ENCODE measurements around the gene C1orf74. TPM values are rescaled to one million over a fixed set of nuclear protein-coding genes. Genes with fewer than 3 reads are reported as not detected.

The C1orf74 gene
- total and polyA plus RNA-seq, 2 donors (not counting 3 experiments of a cell fraction or from before 2014, with no cell fraction given) = 2.4 to 3.0 TPM

DNA sequence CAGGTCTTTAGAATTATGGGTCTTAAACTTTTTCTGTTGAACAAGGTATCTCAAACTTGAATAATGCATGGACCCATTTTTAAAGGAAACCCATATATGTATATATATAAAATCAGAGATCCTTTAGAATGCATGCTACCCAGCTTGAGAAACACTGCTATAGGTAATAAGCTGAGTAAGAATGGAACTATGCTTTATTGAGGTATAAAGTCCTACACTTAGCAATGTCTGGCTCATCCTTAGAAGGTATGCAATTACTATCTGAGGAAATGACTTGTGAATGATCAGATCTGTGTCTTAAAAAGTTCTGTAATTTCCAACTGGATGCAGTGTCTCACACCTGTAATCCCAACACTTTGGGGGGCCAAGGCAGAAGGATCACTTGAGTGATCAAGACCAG lies 17.3 kb downstream of the C1orf74 start:
- no peak overlapping the region for H2AFZ ChIP-seq (ENCODE audit: low read depth, low read length)
- intact Hi-C loops (cut with micrococcal nuclease) = no loop called here
- no peaks in the 10 kb centered on the region for H3K9me3 ChIP-seq (replicated peaks; ENCODE audit: control insufficient read depth, insufficient read depth, low read length)
- no peak for TF ChIP-seq JUN (IDR thresholded peaks at IDR 0.05; ENCODE audit: borderline replicate concordance, insufficient read depth, insufficient read length, low read depth)
- TF ChIP-seq, protein P1, sequence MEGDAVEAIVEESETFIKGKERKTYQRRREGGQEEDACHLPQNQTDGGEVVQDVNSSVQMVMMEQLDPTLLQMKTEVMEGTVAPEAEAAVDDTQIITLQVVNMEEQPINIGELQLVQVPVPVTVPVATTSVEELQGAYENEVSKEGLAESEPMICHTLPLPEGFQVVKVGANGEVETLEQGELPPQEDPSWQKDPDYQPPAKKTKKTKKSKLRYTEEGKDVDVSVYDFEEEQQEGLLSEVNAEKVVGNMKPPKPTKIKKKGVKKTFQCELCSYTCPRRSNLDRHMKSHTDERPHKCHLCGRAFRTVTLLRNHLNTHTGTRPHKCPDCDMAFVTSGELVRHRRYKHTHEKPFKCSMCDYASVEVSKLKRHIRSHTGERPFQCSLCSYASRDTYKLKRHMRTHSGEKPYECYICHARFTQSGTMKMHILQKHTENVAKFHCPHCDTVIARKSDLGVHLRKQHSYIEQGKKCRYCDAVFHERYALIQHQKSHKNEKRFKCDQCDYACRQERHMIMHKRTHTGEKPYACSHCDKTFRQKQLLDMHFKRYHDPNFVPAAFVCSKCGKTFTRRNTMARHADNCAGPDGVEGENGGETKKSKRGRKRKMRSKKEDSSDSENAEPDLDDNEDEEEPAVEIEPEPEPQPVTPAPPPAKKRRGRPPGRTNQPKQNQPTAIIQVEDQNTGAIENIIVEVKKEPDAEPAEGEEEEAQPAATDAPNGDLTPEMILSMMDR (IDR thresholded peaks at IDR 0.05; ENCODE audit: extremely low read depth in 1 of 2, insufficient read depth in 1 of 2, low read depth in 1 of 2, low read length in 2 of 2) = no peak
- H3K4me2 ChIP-seq (ENCODE audit: insufficient read depth, low read length) = no peak overlapping the region
- H3K79me2 ChIP-seq (ENCODE audit: control insufficient read depth, insufficient read depth, low read length) = no peaks in the 10 kb centered on the region
- peaks cover 18% of the 10 kb centered on the region for H3K4me1 ChIP-seq (ENCODE audit: control insufficient read depth, extremely low read depth, insufficient read depth, low read length)
- peaks cover 0 to 2% of the 10 kb centered on the region in 2 experiments for H3K27me3 ChIP-seq (ENCODE audit: control insufficient read depth in 2 of 2, insufficient read depth in 2 of 2, low read length in 2 of 2)
- dilution Hi-C loops (cut with MboI; ENCODE audit: extremely low pct_ligation_motif_present, low sequenced_read_pairs) = no loop called here
- ChIA-PET POLR2A (no interaction called here), CTCF (interaction anchor here (1.7 to 4.5 kb wide), 2 partner anchors 19 to 56 kb away, joined by 7 to 33 read pairs; no protein-coding TSS in a partner anchor)
- H3K4me3 ChIP-seq (replicated peaks in 1 of 3; ENCODE audit: insufficient read depth in 1 of 3, low read depth in 1 of 3, low read length in 3 of 3) = no peak overlapping the region
- BruUV-seq (replicated peaks) = no TSS peak
- DNase-seq (ENCODE audit: low read depth, low spot score) = no peak
- H3K36me3 ChIP-seq (ENCODE audit: control insufficient read depth in 2 of 2, extremely low read depth in 1 of 2, insufficient read depth in 2 of 2, low read length in 2 of 2) = no peaks in the 10 kb centered on the region
- H3K9ac ChIP-seq (replicated peaks; ENCODE audit: extremely low read depth, insufficient read depth, low read length) = no peak overlapping the region
- H4K20me1 ChIP-seq (replicated peaks; ENCODE audit: control insufficient read depth, extremely low read depth, insufficient read depth, low read length) = no peaks in the 10 kb centered on the region
- H3K9me1 ChIP-seq (replicated peaks; ENCODE audit: control insufficient read depth, extremely low read depth, insufficient read depth, low read length) = no peaks in the 10 kb centered on the region
- FAIRE-seq = no peak
- H3K27ac ChIP-seq (ENCODE audit: insufficient read depth, low read depth, low read length) = no peak overlapping the region

DNA sequence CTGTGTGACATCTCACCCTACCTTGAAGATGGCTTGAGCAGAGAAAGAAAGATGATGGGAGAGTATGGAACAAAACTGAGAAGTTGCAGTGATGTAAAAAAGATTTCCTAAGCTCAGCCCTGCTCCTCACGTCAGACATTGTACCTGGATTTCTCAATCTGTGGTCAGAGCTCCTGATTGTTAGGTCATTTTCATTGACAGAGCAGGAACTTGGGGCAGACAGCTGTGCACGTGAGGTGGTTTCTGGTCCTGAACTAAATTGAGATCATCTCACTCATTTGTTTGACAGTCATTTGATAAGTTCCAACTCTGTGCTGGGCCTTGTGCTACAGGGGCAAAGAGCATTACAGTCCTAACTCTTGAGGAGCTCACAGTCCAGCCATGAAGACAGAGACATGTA lies 18.3 kb downstream of the C1orf74 start:
- Histone ChIP-seq H3K27ac (ENCODE audit: insufficient read depth, low read depth, low read length) (no peak overlapping the region), H4K20me1 (replicated peaks; ENCODE audit: control insufficient read depth, extremely low read depth, insufficient read depth, low read length) (no peaks in the 10 kb centered on the region), H3K4me2 (ENCODE audit: insufficient read depth, low read length) (no peak overlapping the region), H3K9me3 (replicated peaks; ENCODE audit: control insufficient read depth, insufficient read depth, low read length) (no peaks in the 10 kb centered on the region), H3K4me1 (ENCODE audit: control insufficient read depth, extremely low read depth, insufficient read depth, low read length) (peaks cover 18% of the 10 kb centered on the region), H3K36me3 (ENCODE audit: control insufficient read depth in 2 of 2, extremely low read depth in 1 of 2, insufficient read depth in 2 of 2, low read length in 2 of 2) (no peaks in the 10 kb centered on the region), H3K9ac (replicated peaks; ENCODE audit: extremely low read depth, insufficient read depth, low read length) (no peak overlapping the region), H3K27me3 (ENCODE audit: control insufficient read depth in 2 of 2, insufficient read depth in 2 of 2, low read length in 2 of 2) (peaks cover 2 to 4% of the 10 kb centered on the region in 2 experiments), H3K79me2 (ENCODE audit: control insufficient read depth, insufficient read depth, low read length) (no peaks in the 10 kb centered on the region), H2AFZ (ENCODE audit: low read depth, low read length) (no peak overlapping the region), H3K9me1 (replicated peaks; ENCODE audit: control insufficient read depth, extremely low read depth, insufficient read depth, low read length) (no peaks in the 10 kb centered on the region), H3K4me3 (replicated peaks in 1 of 3; ENCODE audit: insufficient read depth in 1 of 3, low read depth in 1 of 3, low read length in 3 of 3) (no peak overlapping the region)
- no peak for DNase-seq (ENCODE audit: low read depth, low spot score)
- intact Hi-C loops (cut with micrococcal nuclease) (no loop called here), dilution Hi-C loops (cut with MboI; ENCODE audit: extremely low pct_ligation_motif_present, low sequenced_read_pairs) (no loop called here)
- no peak for FAIRE-seq
- CTCF ChIA-PET = interaction anchor here (1.0 to 4.5 kb wide), 3 partner anchors 13 to 57 kb away, joined by 5 to 33 read pairs (median 7); no protein-coding TSS in a partner anchor
- POLR2A ChIA-PET = no interaction called here
- no TSS peak for BruUV-seq (replicated peaks)
- TF ChIP-seq, protein P2, sequence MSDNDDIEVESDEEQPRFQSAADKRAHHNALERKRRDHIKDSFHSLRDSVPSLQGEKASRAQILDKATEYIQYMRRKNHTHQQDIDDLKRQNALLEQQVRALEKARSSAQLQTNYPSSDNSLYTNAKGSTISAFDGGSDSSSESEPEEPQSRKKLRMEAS (IDR thresholded peaks at IDR 0.05; ENCODE audit: insufficient read depth, insufficient read length) = no peak
- TF ChIP-seq, protein P1 (IDR thresholded peaks at IDR 0.05; ENCODE audit: extremely low read depth in 1 of 2, insufficient read depth in 1 of 2, low read depth in 1 of 2, low read length in 2 of 2) = no peak
- TF ChIP-seq FOS (IDR thresholded peaks at IDR 0.05; ENCODE audit: borderline replicate concordance, insufficient read depth, low read length) (no peak), POLR2AphosphoS5 (IDR thresholded peaks at IDR 0.05; ENCODE audit: insufficient read depth, low read depth, low read length) (no peak), POLR2A (IDR thresholded peaks at IDR 0.05; ENCODE audit: low read depth, low read length) (no peak), GATA2 (IDR thresholded peaks at IDR 0.05; ENCODE audit: insufficient read depth, insufficient read length, low read depth, low read length) (no peak), MYC (IDR thresholded peaks at IDR 0.05; ENCODE audit: low read depth, low read length) (no peak), EZH2 (IDR thresholded peaks at IDR 0.05; ENCODE audit: borderline replicate concordance, low read depth, low read length, severe bottlenecking) (no peak)
